Measurements from ENCODE around the gene LORICRIN.
A peak's percentile ranks its signal among the peaks of the same experiment; 100 is the strongest.

LORICRIN gene

GRCh38 chr1:153251087-153251486 lies 8.4 kb upstream of the LORICRIN start:
- no peak for DNase-seq

- no peak for DNase-seq
Observed at GRCh38 chr1:153251562-153251961, 7.9 kb upstream of the LORICRIN start.

GRCh38 chr1:153251988-153252387 lies 7.5 kb upstream of the LORICRIN start:
- no peak for DNase-seq

GRCh38 chr1:153253076-153253475 lies 6.4 kb upstream of the LORICRIN start:
- no peak for DNase-seq

- DNase-seq = no peak
Observed at GRCh38 chr1:153253693-153254092, 5.8 kb upstream of the LORICRIN start.

- peak; percentile 24 for DNase-seq
Observed at GRCh38 chr1:153260585-153261280, 1.2 kb downstream of the LORICRIN start.

- DNase-seq = peak; percentile 22
Observed at GRCh38 chr1:153261281-153262069, 2.0 kb downstream of the LORICRIN start.

- no peak for DNase-seq
Observed at GRCh38 chr1:153262070-153262366, 2.5 kb downstream of the LORICRIN start.

GRCh38 chr1:153262462-153263157 lies 3.1 kb downstream of the LORICRIN start:
- DNase-seq = no peak

- no peak for DNase-seq
Observed at GRCh38 chr1:153265457-153265856, 6.0 kb downstream of the LORICRIN start.

- DNase-seq = no peak
Observed at GRCh38 chr1:153271711-153272110, 12.2 kb downstream of the LORICRIN start.

GRCh38 chr1:153272186-153272585 lies 12.7 kb downstream of the LORICRIN start:
- DNase-seq = no peak

- peak; percentile 70 for DNase-seq
Observed at GRCh38 chr1:153277852-153278251, 18.4 kb downstream of the LORICRIN start.

GRCh38 chr1:153288634-153289275 lies 29.3 kb downstream of the LORICRIN start:
- DNase-seq = peak; percentile 51

GRCh38 chr1:153291514-153291913 lies 32.0 kb downstream of the LORICRIN start:
- no peak for DNase-seq

- DNase-seq = no peak
Observed at GRCh38 chr1:153292185-153292584, 32.7 kb downstream of the LORICRIN start.

GRCh38 chr1:153292740-153293479 lies 33.4 kb downstream of the LORICRIN start:
- no peak for DNase-seq

- DNase-seq = no peak
Observed at GRCh38 chr1:153293480-153293775, 33.9 kb downstream of the LORICRIN start.

- DNase-seq = no peak
Observed at GRCh38 chr1:153293851-153294250, 34.4 kb downstream of the LORICRIN start.

- no peak for DNase-seq
Observed at GRCh38 chr1:153302308-153302707, 42.8 kb downstream of the LORICRIN start.

GRCh38 chr1:153305682-153306081 lies 46.2 kb downstream of the LORICRIN start:
- DNase-seq = no peak

- DNase-seq = no peak
Observed at GRCh38 chr1:153306303-153307220, 47.1 kb downstream of the LORICRIN start.
